Measurements from ENCODE around the gene MBP.

MBP gene

DNA sequence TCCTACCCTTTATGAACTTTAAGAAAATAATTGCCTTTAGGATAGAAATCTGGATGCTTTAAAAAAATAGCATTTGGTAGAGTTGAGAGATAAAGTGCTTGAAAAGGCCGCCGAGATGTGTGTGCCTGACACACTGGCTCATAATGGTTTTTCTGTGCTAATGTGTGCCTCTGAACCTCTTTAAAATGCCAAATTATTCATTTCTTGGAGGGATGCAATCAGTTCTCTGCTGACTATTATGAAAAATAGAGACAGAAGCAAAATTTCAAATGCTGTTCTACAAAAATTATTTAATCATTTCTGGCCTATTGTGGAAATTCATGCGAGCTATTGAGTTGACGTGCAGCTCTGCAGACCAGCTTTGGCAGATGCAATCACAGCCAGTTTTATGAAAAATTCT, 18.0 kb upstream of the MBP start:
- no peak for DNase-seq

DNA sequence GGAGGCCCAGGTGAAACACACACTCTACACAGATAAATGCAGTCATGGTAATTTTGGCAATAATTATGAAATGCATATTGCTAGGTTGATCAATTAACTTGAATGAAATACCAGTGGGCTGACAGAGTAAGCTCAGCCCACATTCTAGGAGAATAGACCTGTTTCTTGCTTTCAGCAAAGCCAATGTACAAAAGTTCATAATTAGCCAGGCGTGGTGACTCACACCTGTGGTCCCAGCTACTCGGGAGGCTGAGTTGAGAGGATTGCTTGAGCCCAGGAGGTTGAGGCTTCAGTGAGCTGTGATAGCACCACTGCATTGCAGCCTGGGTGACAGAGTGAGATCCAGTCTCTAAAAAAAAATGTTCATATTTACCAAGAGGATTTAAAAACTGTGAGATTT, 15.7 kb upstream of the MBP start:
- DNase-seq: no peak

DNA sequence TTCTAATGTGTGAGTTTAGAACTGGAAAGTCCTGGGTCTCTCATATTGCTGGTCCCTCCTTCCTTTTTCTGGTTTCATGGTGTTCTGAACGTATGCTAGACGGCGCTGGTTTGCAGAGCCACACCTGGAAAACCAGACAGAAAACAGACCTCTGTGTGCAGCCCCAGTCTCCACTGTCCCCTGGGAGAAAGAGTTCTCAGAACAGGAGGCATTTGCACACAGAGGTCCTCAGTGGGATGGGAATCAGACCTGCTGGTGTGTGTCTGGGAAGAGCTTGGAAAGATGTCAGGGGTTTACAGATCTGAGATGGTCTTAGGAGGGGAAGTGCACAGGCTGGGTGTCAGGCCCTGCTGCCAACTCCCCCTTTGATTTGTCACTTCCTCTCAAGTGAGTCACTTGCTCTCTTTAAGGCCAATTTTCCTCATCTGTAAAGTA, 14.9 kb upstream of the MBP start:
- DNase-seq: no peak

DNA sequence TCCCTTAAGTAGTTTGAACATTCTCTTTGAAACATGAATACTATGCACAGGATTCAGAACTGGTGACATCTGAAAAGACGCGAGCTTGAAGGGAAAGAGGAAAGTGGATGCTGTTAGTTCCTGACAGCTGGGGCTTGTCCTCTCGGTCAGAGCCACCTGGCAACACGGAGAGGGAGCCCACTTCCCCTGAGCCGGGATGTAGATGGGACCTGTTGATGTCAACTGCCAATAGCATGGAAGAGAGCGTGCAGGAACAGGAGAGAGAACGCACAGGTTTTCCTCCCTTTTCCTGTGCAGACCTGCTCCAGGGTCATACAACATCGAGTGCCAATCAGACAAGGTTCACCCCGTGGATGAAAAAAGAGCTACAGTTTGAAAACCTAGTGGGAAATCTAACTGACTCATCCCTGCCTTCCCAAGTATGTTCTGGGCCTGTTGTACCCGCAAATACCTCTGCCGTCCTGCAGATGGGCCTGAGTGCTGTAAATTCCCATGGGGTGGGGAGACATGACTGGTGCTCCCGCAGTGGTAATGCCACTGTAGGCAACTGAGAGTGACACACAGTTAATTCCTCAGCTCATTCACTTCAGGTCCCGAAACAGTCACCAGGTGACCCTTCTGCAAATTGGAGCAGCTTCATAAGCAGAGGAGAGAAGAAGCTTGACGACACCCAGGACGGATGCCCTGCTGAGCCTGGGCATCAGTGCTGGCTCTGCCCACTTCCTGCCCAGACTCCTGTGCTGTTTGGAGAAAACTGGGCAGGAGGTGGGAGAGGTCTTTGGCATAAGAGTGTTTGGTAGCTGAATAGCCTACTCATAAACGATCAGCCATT, 13.9 kb upstream of the MBP start:
- DNase-seq: no peak

DNA sequence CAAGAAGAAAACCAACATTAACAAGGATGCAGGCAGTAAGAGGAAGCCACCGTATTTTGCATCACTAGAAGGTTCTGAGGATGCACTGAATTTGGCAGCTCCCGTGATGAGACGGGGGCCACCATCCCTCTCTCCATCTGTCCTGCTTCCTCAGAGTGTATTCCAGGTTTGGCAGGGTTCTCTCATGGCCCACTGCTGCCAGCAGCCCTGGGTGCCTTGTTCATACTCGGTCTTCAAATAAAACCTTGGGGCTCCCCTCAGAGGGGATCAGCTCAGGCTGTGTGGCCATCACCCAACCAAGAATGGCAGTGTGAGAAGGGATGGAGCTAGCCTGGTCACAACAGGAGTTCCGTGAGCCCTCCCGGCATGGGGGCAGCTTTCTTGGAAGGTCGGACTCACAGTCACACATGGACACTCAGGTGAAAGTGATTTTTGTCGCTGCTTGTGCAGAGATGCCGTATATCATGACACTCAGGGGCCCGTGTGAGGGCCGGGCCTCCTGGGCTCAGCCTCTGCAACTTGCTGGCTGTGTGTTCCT, 12.8 kb upstream of the MBP start:
- DNase-seq: no peak

DNA sequence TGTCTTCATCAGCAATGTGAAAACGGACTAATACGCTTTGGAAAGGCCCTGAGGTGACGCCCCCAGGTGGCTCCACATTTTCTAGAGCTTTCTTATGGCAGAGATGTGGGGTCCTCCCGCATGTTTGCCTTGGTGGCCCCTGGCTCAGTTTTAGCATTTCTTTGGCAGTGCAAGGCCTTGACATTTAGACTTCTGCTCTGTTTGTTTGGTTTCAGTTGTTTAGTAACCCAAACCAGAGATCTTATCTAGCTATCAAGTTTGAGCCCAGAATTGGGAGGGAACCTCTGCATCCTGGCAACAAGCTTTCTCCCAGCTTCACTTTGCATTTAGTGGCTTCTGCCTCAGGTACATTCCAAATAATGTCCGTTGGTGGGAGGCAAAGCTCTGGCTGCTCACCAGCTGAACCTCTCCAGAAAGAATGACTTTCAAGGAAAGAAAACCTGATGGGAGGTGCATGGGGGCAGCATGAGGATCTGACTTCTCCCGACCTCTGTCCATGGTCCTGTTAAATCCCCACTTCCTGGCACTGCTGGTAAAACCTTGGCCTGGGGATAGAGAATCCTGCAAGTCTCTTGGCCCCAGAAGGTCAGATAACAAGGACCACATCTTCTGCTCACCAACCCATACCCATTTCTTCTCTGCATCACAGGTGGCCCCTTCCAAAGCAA, 12.0 kb upstream of the MBP start:
- DNase-seq: no peak

DNA sequence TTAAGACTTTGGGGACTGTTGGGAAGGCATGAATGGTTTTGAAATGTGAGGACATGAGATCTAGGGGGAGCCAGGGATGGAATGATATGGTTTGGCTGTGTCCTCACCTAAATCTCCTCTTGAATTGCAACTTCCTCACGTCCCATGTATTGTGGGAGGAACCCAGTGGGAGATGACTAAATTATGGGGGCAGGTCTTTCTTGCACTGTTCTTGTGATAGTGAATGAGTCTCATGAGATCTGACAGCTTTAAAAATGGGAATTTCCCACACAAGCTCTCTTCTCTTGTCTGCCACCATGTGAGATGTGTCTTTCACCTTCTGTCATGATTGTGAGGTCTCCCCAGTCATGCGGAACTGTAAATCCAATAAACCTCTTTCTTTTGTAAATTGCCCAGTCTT, 11.5 kb upstream of the MBP start:
- DNase-seq: no peak

DNA sequence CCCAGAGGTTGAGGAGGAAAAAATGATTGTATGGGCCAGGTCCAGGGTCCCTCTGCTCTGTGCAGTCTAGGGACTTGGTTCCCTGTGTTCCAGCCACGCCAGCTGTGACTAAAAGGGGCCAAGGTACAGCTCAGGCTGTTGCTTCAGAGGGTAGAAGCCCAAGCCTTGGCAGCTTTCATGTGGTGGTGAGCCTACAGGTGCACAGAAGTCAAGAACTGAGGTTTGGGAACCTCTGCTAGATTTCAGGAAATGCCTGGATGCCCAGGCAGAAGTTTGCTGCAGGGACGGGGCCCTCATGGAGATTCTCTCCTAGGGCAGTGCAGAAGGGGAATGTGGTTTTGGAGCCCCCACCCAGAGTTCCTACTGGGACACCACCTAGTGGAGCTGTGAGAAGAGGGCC, 10.6 kb upstream of the MBP start:
- DNase-seq: no peak

DNA sequence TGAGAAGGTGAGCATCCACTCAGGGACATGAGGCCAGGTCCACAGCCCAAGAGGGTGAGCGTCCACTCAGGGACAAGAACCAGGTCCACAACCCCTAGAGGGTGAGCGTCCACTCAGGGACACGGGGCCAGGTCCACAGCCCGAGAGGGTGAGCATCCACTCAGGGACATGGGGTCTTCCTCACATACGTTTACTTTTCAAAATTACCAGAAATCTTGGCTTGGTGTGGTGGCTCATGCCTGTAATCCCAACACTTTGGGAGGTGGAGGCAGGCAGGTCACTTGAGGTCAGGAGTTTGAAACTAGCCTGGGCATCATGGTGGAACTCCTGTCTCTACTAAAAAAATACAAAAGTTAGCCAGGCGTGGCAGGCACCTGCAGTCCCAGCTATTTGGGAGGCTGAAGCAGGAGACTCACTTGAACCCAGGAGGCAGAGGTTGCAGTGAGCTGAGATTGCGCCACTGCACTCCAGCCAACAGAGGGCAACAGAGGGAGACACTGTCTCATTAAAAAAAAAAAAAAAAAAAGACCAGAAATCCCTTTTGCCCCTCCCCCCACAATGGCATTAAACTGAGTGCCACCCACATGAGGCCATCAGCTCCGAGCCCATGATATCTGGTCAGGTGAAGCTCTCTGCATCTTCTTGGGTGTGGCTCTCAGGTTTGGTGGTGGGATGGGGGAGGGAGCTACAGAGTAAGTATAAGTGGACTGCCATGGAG, 9.0 kb upstream of the MBP start:
- no peak for DNase-seq

DNA sequence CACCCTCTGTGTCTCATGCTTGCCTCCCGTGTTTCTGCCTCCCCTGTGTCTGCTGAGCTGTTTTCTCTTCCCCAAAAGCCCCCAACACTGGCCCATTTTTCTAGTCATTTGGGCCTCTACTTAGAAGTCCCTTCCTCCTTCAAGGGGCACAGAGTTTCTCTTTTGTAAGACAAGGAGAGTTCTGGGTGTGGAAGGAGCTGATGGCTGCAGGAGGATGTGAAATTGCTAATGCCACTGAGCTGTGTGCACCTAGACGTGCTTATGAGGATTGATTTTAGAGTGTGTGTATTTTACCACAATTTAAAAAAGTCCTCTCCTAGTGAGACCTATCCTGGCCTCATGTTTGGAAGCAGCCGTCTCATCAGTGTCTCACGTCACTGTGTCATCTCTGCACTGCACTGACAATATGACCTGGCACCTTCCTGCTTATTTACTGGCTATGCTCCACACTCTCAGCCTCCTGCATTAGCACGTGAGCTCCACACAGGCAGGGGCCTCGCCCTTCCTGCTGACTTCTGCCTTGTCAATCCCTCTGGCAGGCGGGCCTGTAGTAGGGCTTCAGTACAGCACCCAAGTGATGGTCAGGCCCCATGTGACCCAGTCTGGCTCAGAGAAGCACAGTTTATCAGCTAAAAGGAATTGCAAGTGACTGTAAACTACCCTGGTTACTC, 8.0 kb upstream of the MBP start:
- no peak for DNase-seq

DNA sequence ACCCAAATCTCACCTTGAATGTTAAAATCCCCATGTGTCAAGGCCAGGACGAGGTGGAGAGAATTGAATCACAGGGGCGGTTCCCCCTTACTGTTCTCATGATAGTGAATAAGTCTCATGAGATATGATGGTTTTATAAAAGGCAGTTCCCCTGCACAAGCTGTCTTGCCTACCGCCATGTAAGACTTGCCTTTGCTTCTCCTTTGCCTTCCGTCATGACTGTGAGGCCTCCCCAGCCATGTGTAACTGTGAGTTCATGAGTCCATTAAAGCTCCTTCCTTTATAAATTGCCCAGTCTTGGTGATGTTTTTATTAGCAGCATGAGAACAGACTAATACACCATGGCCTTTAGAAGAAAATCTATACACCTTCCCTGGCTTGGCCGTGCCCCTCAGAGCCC, 7.4 kb upstream of the MBP start:
- DNase-seq: no peak

DNA sequence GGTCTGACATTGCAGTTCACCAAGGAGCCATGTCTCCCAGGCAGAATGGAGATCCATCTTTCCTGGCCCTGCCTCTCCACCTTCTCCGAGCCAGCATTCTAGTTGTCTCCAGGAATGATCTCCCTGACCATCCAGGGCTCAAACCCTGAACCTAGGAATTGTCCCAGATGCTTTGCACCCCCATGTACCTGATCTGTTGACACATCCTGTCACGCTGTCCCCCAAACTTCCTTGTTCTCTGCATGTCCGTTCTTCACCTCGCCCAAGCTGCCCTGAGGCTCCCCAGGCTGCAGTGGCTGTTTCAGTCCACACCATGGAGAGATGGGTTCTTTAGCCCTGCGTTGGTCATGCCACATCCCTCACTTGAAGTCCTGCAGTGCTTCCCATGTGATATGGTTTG, 7.0 kb upstream of the MBP start:
- DNase-seq: no peak

DNA sequence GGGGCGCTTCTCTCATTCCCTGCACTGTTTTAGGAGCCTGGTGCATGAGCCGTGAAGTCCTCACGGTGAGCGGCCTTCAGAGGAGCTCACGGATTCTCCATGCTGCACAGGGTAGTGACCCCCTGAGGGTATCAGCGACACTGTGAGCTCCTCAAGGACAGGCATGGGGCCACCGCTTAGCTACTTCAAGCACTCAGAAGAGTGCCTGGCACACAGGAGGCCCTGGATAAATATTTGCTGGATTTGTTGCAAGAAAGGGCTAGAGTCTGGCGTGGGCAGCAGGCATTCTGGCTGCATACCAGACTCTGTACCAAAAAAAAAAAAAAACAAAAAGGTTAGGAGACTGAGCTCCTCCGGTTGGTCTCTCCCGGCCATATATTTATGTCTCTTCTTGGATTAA, 5.7 kb upstream of the MBP start:
- DNase-seq: no peak

DNA sequence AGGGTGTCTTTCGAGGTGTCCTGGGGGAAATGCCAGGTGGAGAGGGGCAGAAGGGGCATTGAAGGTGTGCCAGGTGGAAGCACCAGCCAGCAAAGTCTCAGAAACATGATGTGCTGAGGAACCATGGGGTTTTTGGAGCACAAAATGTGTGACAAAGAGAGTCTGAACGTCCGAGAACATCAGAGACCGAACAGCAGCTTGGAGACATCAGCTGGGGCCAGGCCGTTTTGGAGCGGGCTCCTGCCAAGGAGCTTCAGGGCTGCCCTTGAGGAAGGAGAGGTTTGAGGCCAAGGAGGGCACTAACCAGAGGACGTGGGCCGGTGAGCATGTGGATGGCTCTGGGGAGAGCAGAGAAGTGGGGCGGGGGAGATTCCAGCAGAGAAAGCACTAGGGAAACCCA, 5.3 kb upstream of the MBP start:
- DNase-seq: no peak

DNA sequence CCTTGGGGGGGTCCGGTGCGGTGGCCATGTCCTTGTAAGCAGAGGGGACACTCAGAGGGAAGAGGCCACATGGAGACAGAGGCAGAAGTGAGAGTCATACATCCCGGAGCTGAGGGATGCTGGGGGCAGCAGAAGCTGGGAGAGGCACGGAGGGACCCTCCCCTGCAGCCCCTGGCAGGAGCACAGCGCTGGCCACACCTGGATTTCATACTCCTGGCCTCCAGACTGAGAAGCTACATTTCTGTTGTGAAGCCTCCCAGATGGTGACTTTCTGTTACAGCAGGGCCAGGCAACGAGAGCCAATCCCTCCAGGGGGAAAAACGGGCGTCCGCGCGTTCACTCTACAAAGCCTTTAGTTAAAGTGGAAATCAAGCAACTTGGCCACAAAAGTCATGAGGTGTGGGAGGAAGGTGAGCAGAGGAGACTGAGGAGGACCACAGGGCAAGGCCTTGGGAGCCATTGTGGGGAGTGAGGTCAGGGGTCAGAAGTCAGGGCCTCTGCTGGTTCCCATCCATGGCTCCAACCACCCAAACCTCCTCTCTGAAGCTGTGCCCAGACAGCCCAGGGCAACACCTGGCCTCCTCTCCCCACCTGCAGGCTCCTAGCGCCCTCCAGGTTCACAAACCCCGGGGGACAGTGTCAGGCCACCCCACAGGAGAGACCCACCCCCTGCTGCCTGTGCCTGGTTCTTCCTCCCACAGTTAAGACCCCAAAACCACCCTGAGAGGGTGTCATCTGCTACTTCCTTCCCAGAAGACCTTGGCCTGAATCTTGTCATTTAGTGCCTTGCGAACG, 4.5 kb upstream of the MBP start:
- DNase-seq: no peak

DNA sequence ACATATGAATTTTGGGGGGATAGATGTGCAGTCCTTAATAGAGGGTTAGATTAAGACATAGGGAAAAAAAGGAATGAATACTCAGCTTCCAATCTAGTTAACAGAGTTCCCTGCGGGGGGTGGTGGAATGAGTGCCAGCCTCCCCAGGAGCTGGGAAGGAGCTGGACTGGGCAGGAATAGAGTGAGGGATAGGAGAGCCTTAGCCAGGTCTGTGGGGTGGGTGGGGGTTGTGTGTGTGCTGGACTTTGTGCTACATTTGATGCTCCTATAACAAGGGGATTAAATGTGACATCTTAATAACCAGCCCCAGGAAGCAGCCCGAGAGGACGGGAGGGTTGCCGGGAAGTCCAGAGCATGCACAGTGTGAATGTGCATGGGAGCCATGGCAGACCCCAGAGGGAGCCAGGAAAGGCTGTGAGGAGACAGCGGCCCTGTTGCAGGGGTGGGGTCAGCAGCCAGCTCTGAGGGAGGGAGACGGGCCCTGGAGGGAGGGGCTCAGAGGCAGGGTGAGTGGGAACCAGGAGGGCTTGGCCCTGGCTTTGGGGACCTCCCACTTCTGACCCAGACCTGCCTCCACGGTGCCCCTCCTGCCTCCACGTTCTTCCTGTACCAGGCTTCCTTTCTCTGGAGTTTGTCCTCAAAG, 3.6 kb upstream of the MBP start:
- DNase-seq: no peak

DNA sequence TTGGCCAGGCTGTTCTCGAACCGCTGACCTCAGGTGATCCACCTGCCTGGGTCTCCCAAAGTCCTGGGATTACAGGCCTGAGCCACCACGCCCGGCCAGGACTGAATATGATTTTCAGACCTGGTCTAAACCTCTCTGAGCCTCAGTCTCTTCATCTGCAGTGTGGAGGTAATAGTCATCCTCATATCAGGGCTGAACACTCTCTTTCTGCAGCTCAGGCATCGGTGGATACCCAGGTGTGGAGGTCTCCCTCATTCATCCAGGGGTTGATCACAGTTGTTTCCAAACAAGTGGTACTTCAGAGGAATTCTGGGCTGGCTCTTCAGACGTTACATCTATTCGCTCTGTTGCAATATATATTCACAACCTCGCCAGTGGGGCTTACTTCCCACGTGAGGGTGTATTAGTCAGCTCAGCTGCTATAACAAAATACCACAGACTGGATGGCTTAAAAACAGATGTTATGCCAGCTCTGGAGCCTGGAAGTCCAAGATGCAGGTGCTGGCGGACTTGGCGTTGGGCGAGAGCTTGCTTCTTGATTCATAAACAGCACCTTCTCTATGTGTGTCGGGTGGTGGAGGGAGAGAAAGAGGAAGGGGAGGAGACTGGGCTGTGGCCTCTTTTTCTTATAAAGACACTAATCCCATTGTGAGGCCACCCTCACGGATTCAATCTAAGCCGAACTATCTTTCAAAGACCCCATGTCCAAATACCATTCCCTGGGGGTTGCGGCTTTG, 2.9 kb upstream of the MBP start:
- DNase-seq: no peak

DNA sequence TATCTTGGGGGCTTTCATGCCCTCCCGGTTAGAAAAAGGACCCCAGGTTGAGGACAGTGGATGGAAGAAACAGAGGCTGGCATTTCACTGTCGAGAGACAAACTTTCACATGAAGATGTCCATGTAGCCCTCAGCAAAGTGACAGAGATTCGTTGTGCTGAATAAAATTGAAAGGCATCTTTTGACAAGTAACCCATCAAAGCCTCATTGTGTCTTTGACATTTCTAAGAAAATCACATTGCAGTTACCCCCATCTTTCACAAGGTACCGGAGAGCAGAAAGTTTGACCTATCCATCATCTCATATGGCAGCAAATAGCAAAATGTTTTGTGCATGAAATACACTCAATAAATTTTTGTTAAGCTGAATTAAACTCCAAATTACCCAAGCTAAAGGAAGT, 2.0 kb upstream of the MBP start:
- DNase-seq: no peak

DNA sequence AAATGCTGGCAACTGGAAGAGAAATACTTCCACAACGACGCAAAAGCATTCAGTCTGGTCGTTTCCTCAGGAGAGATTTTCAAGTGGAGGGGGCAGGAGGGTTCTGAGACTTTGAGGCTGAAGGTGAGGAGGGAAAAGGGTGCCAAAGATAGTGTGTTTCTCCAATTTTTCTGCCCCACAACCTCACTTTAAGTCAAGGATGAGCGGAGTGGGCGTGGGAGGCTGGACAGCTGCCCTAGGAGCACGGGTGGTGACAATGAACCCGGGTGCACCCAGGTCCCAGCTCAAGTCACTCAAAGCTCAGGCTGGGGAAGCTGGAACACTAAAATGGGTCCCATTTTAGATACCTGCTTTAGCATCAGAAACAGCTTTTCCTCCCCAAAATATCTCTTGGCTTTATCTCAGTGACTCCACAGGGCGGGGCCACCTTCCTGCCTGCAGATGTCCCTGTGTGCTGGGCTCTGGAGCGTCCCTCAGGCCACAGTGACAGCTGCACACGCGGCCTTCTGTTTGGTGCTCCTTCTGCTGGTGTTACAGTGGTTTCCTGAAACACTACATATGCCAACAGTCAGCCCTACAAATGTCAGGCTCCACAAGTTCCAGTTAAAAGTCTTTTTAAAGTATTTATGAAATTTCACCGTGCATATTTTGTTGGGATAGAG, 1.4 kb upstream of the MBP start:
- DNase-seq: peak; percentile 2

DNA sequence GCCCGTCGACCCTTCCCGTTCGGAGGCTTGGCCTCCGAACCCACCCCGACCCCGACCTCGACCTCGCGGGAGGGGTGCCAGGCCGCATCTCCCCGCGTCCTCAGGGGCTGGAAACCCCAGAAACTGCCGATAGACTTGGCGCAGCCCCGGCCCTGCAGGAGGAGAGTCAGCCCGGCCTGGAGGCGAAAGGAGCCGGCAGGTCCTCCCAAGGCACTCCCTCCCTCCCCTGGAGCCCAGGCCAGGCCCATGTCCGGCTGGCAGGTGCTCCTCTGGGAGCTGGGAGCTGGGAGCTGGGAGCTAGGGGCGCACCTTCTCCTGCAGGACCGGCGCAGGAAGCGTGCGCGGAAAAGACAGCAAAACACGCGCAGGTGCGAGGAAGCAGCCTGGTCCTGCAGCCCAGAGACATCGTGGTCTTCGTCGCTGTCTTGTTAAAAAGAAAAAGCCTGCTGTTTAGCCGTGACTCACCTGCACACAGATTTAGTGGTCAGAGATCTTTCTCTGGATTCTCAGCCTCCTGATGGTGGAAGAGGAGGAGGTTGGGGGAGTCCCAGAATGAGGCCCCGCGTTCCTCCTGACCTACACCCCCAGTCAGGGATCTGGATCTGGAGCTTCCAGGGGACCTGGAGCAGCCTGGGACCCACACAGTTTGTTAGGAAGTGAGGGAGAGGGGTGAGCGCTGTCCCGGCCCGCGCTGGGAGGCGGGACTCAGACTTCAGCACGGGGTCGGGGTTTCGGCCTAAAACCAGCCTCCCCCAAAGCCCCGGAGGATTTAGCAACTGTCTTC, 660 bp upstream of the MBP start:
- DNase-seq: no peak
